ENCODE data around the gene PCDHB10.
A peak's percentile ranks its signal among the peaks of the same experiment; 100 is the strongest.
"Not testable (repeated sequence)": the region's sequence is repeated elsewhere in the genome, so short reads cannot be mapped to it uniquely, and the experiment has no call there.

PCDHB10 gene

GRCh38 chr5:141196363-141196762 lies 4.2 kb downstream of the PCDHB10 start:
- Mint-ChIP-seq H3K27me3 (ENCODE audit: low read depth, poor library complexity) (peaks cover 2% of the 10 kb centered on the region), H3K4me3 (no peak overlapping the region), H3K4me1 (no peaks in the 10 kb centered on the region), H3K36me3 (ENCODE audit: low read depth) (peaks cover 71% of the 10 kb centered on the region), H3K9me3 (peaks cover 89% of the 10 kb centered on the region), H3K27ac (no peak overlapping the region)
- TF ChIP-seq, protein P1, sequence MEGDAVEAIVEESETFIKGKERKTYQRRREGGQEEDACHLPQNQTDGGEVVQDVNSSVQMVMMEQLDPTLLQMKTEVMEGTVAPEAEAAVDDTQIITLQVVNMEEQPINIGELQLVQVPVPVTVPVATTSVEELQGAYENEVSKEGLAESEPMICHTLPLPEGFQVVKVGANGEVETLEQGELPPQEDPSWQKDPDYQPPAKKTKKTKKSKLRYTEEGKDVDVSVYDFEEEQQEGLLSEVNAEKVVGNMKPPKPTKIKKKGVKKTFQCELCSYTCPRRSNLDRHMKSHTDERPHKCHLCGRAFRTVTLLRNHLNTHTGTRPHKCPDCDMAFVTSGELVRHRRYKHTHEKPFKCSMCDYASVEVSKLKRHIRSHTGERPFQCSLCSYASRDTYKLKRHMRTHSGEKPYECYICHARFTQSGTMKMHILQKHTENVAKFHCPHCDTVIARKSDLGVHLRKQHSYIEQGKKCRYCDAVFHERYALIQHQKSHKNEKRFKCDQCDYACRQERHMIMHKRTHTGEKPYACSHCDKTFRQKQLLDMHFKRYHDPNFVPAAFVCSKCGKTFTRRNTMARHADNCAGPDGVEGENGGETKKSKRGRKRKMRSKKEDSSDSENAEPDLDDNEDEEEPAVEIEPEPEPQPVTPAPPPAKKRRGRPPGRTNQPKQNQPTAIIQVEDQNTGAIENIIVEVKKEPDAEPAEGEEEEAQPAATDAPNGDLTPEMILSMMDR (IDR thresholded peaks at IDR 0.05) = no peak
- no peak for DNase-seq

DNA sequence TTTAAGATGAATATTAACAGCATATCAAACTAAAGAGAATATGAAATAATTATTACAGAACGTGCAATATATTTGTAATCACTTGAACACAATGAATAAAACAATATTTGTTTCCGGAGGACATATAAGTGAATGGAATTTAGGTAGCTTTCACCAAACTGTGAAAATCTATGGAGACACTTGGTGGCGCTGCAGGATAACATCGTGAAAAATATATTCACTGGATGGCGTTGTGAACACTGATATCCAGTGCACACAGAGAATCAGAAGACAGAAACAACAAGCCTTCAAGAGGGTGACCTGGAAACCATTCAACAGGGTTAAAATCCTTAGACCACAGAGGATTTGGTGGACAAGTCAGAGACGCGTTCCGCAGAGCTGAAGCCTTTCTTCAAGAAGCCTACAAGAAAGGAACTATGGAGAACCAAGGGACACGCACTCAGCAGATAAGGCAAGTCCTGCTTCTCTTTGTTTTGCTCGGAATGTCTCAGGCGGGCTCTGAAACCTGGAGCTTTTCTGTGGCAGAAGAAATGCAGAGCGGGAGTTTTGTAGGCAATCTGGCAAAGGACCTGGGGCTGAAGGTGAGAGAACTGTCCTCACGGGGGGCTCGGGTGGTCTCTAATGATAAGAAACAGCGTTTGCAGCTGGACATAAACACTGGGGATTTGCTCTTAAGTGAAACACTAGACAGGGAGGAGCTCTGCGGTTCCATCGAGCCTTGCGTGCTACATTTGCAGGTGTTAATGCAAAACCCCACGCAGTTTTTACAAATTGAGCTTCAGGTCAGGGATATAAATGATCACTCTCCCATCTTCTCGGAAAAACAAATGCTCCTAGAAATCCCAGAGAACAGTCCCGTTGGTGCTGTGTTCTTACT lies 7.4 kb downstream of the PCDHB10 start, which contains the start of gene PCDHB11:
Gene PCDHB11, plus strand, starts transcription at position 269 of the 877 bp plus-strand sequence. Its CDS starts 148 bp downstream, at position 417.
- TF ChIP-seq, protein P1 (IDR thresholded peaks at IDR 0.05) = peak; percentile 11
- peaks cover 89% of the 10 kb centered on the region for H3K9me3 Mint-ChIP-seq
- peaks cover 69% of the 10 kb centered on the region for H3K36me3 Mint-ChIP-seq (ENCODE audit: low read depth)
- H3K27me3 Mint-ChIP-seq (ENCODE audit: low read depth, poor library complexity) = peaks cover 4% of the 10 kb centered on the region
- peak within 1 kb of the TSS; percentile 63 for H3K4me3 Mint-ChIP-seq
- peak within 1 kb of the TSS; percentile 20 for H3K27ac Mint-ChIP-seq
- no peaks in the 10 kb centered on the region for H3K4me1 Mint-ChIP-seq
- peak; percentile 16 for DNase-seq

- H3K4me1 Mint-ChIP-seq; H3K27ac Mint-ChIP-seq; H3K4me3 Mint-ChIP-seq; H3K27me3 Mint-ChIP-seq (ENCODE audit: low read depth, poor library complexity); DNase-seq: not testable (repeated sequence)
- Mint-ChIP-seq H3K36me3 (ENCODE audit: low read depth) (peaks cover 73% of the 10 kb centered on the region), H3K9me3 (peaks cover 86% of the 10 kb centered on the region)
Observed at GRCh38 chr5:141201126-141201525, 9.0 kb downstream of the PCDHB10 start.

DNA sequence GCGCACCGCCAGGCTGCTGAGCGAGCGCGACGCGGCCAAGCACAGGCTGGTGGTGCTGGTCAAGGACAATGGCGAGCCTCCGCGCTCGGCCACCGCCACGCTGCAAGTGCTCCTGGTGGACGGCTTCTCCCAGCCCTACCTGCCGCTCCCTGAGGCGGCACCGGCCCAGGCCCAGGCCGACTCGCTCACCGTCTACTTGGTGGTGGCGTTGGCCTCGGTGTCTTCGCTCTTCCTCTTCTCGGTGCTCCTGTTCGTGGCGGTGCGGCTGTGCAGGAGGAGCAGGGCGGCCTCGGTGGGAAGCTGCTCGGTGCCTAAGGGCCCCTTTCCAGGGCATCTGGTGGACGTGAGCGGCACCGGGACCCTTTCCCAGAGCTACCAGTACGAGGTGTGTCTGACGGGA lies 9.5 kb downstream of the PCDHB10 start:
- peaks cover 68% of the 10 kb centered on the region for H3K36me3 Mint-ChIP-seq (ENCODE audit: low read depth)
- H3K4me3 Mint-ChIP-seq, H3K4me1 Mint-ChIP-seq: not testable (repeated sequence)

GRCh38 chr5:141208478-141208877 lies 16.3 kb downstream of the PCDHB10 start, which contains the start of gene PCDHB12:
Gene PCDHB12 (plus strand): TSS chr5:141208719. CDS start chr5:141208908, 189 bp downstream.
- TF ChIP-seq, protein P1 (IDR thresholded peaks at IDR 0.05) = no peak
- peaks cover 65% of the 10 kb centered on the region for H3K36me3 Mint-ChIP-seq (ENCODE audit: low read depth)
- no peak within 1 kb of the TSS for H3K27ac Mint-ChIP-seq
- peaks cover 78% of the 10 kb centered on the region for H3K9me3 Mint-ChIP-seq
- no peak for DNase-seq
- H3K27me3 Mint-ChIP-seq (ENCODE audit: low read depth, poor library complexity) = peaks cover 6% of the 10 kb centered on the region
- no peaks in the 10 kb centered on the region for H3K4me1 Mint-ChIP-seq
- H3K4me3 Mint-ChIP-seq = peak within 1 kb of the TSS; percentile 69

More for the DNA sequence above, 9.5 kb downstream of the PCDHB10 start:
- DNase-seq; H3K27me3 Mint-ChIP-seq (ENCODE audit: low read depth, poor library complexity); H3K27ac Mint-ChIP-seq: not testable (repeated sequence)
- H3K9me3 Mint-ChIP-seq = peaks cover 84% of the 10 kb centered on the region

DNA sequence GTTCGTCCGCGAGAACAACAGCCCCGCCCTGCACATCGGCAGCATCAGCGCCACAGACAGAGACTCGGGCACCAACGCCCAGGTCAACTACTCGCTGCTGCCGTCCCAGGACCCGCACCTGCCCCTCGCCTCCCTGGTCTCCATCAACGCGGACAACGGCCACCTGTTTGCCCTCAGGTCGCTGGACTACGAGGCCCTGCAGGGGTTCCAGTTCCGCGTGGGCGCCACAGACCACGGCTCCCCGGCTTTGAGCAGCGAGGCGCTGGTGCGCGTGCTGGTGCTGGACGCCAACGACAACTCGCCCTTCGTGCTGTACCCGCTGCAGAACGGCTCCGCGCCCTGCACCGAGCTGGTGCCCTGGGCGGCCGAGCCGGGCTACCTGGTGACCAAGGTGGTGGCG lies 18.1 kb downstream of the PCDHB10 start:
- H3K4me1 Mint-ChIP-seq; H3K27me3 Mint-ChIP-seq (ENCODE audit: low read depth, poor library complexity); H3K4me3 Mint-ChIP-seq; DNase-seq; H3K27ac Mint-ChIP-seq: not testable (repeated sequence)
- peaks cover 80% of the 10 kb centered on the region for H3K9me3 Mint-ChIP-seq
- peaks cover 65% of the 10 kb centered on the region for H3K36me3 Mint-ChIP-seq (ENCODE audit: low read depth)

DNA sequence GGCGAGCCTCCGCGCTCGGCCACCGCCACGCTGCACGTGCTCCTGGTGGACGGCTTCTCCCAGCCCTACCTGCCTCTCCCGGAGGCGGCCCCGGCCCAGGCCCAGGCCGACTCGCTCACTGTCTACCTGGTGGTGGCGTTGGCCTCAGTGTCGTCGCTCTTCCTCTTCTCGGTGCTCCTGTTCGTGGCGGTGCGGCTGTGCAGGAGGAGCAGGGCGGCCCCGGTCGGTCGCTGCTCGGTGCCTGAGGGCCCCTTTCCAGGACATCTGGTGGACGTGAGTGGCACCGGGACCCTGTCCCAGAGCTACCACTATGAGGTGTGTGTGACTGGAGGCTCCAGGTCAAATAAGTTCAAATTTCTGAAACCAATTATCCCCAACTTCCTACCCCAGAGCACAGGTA lies 18.7 kb downstream of the PCDHB10 start:
- H3K4me1 Mint-ChIP-seq; DNase-seq; H3K27me3 Mint-ChIP-seq (ENCODE audit: low read depth, poor library complexity); H3K27ac Mint-ChIP-seq; H3K4me3 Mint-ChIP-seq: not testable (repeated sequence)
- H3K36me3 Mint-ChIP-seq (ENCODE audit: low read depth) = peaks cover 61% of the 10 kb centered on the region
- H3K9me3 Mint-ChIP-seq = peaks cover 80% of the 10 kb centered on the region
